HepG2 (cell line): ENCODE measurements around the gene KANSL1. TPM values are rescaled to one million over a fixed set of nuclear protein-coding genes. Genes with fewer than 3 reads are reported as not detected.

ENCODE experiments used
- ATAC-seq: fragments of 200-7000 bp; cut with Tn5 transposase; 3 replicates; pipeline ENCODE4 v1.9.1; 2020; ENCODE audit warnings: mild to moderate bottlenecking, moderate library complexity
- BruUV-seq: library from RNA; stranded (reverse); fragments of 400-500 nt; replicated peaks from 2 replicates; lab custom pipeline; 2021; lab: Mats Ljungman, UMichigan
- CTCF ChIA-PET: fragments of 300-600 bp; formaldehyde crosslinking; extraction: SDS; loops from one replicate; lab custom pipeline; 2021; ENCODE audit warnings: low total read pairs, inconsistent platforms, low intra/inter-chr PET ratio; lab: Yijun Ruan, JAX
- POLR2A ChIA-PET: fragments of 350-600 bp; sonication (Branson Sonifier 250); formaldehyde crosslinking; loops from one replicate; lab custom pipeline; 2020; ENCODE audit warnings: antibody characterized with exemption, inconsistent platforms; lab: Yijun Ruan, JAX
- DNase-seq: peaks from one replicate; pipeline ENCODE4 v3.0.0-alpha.2; 2015; ENCODE audit warnings: low spot score
- FAIRE-seq: peaks from 3 replicates; lab custom pipeline; 2011; peaks lifted over from hg19 to GRCh38; lab: Jason Lieb, UNC
- H2AFZ ChIP-seq: one replicate; pipeline ENCODE4 v1.6.1; 2011; ENCODE audit warnings: low read length, inconsistent platforms
- H3K27ac ChIP-seq: fragments of 300-600 bp; 3 replicates; pipeline ENCODE4 v1.8.0; 2011; ENCODE audit warnings: mixed run types, mild to moderate bottlenecking, mixed read lengths, low read length, inconsistent platforms; ENCODE audit not compliant: insufficient read depth; ENCODE audit errors: extremely low read length
- H3K27me3 ChIP-seq, 2 experiments: fragments of 200-600 bp in 1 of 2; 2 replicates in 1 of 2; 3 replicates in 1 of 2; pipeline versions ENCODE4 v1.6.0 to v1.8.0; 2011; ENCODE audit warnings: low read length in 2 of 2, mild to moderate bottlenecking in 2 of 2, moderate library complexity in 2 of 2, inconsistent platforms in 1 of 2; ENCODE audit not compliant: insufficient read depth in 2 of 2, control insufficient read depth in 1 of 2
- H3K36me3 ChIP-seq, 2 experiments: fragments of 200-600 bp in 1 of 2; replicated peaks in 1 of 2; 2 replicates in 1 of 2; 3 replicates in 1 of 2; pipeline versions ENCODE4 v1.5.1 to v1.8.0; 2011; ENCODE audit warnings: low read length in 2 of 2, inconsistent platforms in 1 of 2; ENCODE audit not compliant: insufficient read depth in 2 of 2, control insufficient read depth in 1 of 2
- H3K4me1 ChIP-seq: 2 replicates; pipeline ENCODE4 v1.5.1; 2012; ENCODE audit warnings: low read length, inconsistent platforms; ENCODE audit not compliant: insufficient read depth
- H3K4me2 ChIP-seq: 2 replicates; pipeline ENCODE4 v1.6.0; 2011; ENCODE audit warnings: low read depth, low read length, inconsistent platforms
- H3K4me3 ChIP-seq, 3 experiments: fragments of 200-600 bp in 1 of 3; sonication (generic), shearing (Covaris generic) in 1 of 3; replicated peaks in 1 of 3; 2 replicates each; pipeline ENCODE4 v1.5.1; 2011 to 2016; ENCODE audit warnings: low read length in 3 of 3, inconsistent platforms in 2 of 3, low read depth in 2 of 3, mild to moderate bottlenecking in 2 of 3, control low read depth in 1 of 3, mixed read lengths in 1 of 3; ENCODE audit not compliant: insufficient read depth in 1 of 3
- H3K79me2 ChIP-seq: one replicate; pipeline ENCODE4 v1.6.1; 2011; ENCODE audit warnings: low read length, inconsistent platforms; ENCODE audit not compliant: insufficient read depth
- H3K9ac ChIP-seq: 2 replicates; pipeline ENCODE4 v1.6.0; 2011; ENCODE audit warnings: mild to moderate bottlenecking, low read depth, low read length, inconsistent platforms; ENCODE audit not compliant: insufficient read depth
- H3K9me3 ChIP-seq: 2 replicates; pipeline ENCODE4 v1.5.1; 2012; ENCODE audit warnings: mild to moderate bottlenecking, low read length
- H4K20me1 ChIP-seq: 2 replicates; pipeline ENCODE4 v1.6.0; 2011; ENCODE audit warnings: inconsistent platforms, mild to moderate bottlenecking, low read length, moderate library complexity; ENCODE audit not compliant: insufficient read depth
- MBD4 ChIP-seq: IDR thresholded peaks from 2 replicates; pipeline ENCODE4 v1.6.1; 2012; ENCODE audit warnings: low read length, inconsistent platforms, borderline replicate concordance
- PHB2 ChIP-seq: fragments of 450-650 bp; IDR thresholded peaks from 2 replicates; pipeline ENCODE4 v1.6.1; 2018; ENCODE audit not compliant: partially characterized antibody
- RARA ChIP-seq: IDR thresholded peaks from 2 replicates; pipeline ENCODE4 v1.6.1; 2016; ENCODE audit warnings: missing genetic modification reagents, missing compliant biosample characterization
- TBX2 ChIP-seq: sonication (generic); formaldehyde crosslinking; IDR thresholded peaks from 2 replicates; pipeline ENCODE4 v1.5.0; 2020; ENCODE audit warnings: missing genetic modification reagents, mild to moderate bottlenecking, borderline replicate concordance
- TOE1 ChIP-seq: sonication (generic); formaldehyde crosslinking; IDR thresholded peaks from 2 replicates; pipeline ENCODE4 v1.4.0; 2020; ENCODE audit warnings: mild to moderate bottlenecking, missing genetic modification reagents
- TP53 ChIP-seq: sonication (generic); formaldehyde crosslinking; conservative IDR thresholded peaks from 2 replicates; pipeline ENCODE4 v1.4.0; 2020; ENCODE audit warnings: missing genetic modification reagents
- ZBTB20 ChIP-seq: sonication (generic); formaldehyde crosslinking; IDR thresholded peaks from 2 replicates; pipeline ENCODE4 v1.8.1; 2023; ENCODE audit warnings: missing genetic modification reagents, low read depth, mild to moderate bottlenecking, borderline replicate concordance
- ZNF253 ChIP-seq: sonication (generic); formaldehyde crosslinking; IDR thresholded peaks from 2 replicates; pipeline ENCODE4 v1.8.0; 2022; ENCODE audit warnings: mild to moderate bottlenecking, missing genetic modification reagents, borderline replicate concordance
- ZNF530 ChIP-seq: sonication (generic); formaldehyde crosslinking; IDR thresholded peaks from 2 replicates; pipeline ENCODE4 v1.5.0; 2020; ENCODE audit warnings: low read depth, mild to moderate bottlenecking, missing genetic modification reagents
- ZNF577 ChIP-seq: sonication (generic); formaldehyde crosslinking; IDR thresholded peaks from 2 replicates; pipeline ENCODE4 v1.4.0; 2020; ENCODE audit warnings: mild to moderate bottlenecking, low read depth, missing genetic modification reagents, borderline replicate concordance
- WGBS: methylation state at CpG from one replicate; pipeline ENCODE4 v1.1.6; 2017; ENCODE audit warnings: low lambda C conversion rate; 5-methylcytosine and 5-hydroxymethylcytosine counted together
- in situ Hi-C: cut with HindIII; loops from 2 replicates; pipeline ENCODE4 v1.10.0; 2017; ENCODE audit warnings: low pct_unique_long_range_greater_than_20kb; ENCODE audit not compliant: extremely low pct_ligation_motif_present
- intact Hi-C: fragments of 100-400 bp; cut with micrococcal nuclease; formaldehyde crosslinking; loops from one replicate; pipeline ENCODE4 v1.10.0; 2022; ENCODE audit not compliant: unreplicated experiment
- polyA plus RNA-seq, 8 experiments: library from polyadenylated mRNA; depleted of rRNA in 3 of 8; stranded (reverse) in 7 of 8; unstranded in 1 of 8; fragments of >200 nt; fragmentation: Illumina TruSeq in 4 of 8; extraction: Trizol in 4 of 8; gene quantifications; 2 replicates each; pipeline versions ENCODE4 v1.2.1 to v1.2.3, GENCODE V29; 2011 to 2016; ENCODE audit warnings: low read depth in 4 of 8, missing spikeins in 1 of 8, mixed read lengths in 1 of 8; ENCODE audit not compliant: insufficient read depth in 1 of 8
- total RNA-seq, 5 experiments: library from RNA; depleted of rRNA; stranded (reverse); fragments of >200 nt; fragmentation: Illumina TruSeq; extraction: Trizol; gene quantifications; 2 replicates each; pipeline ENCODE4 v1.2.3, GENCODE V29; 2016; ENCODE audit warnings: low read depth in 1 of 5
- TF ChIP-seq, protein P1 (sequence below): sonication (generic); formaldehyde crosslinking; IDR thresholded peaks from 2 replicates; pipeline ENCODE4 v1.5.0; 2020; ENCODE audit warnings: mild to moderate bottlenecking, missing genetic modification reagents, borderline replicate concordance
- TF ChIP-seq, protein P2 (sequence below): sonication (generic); IDR thresholded peaks from 2 replicates; pipeline ENCODE4 v1.6.1; 2016; ENCODE audit warnings: low read depth, borderline replicate concordance

Gene KANSL1
- total and polyA plus RNA-seq, 2 of the 13 experiments (the other 11 are each of a cell fraction or from before 2014, with no cell fraction given): 24.0 to 59.6 TPM

DNA sequence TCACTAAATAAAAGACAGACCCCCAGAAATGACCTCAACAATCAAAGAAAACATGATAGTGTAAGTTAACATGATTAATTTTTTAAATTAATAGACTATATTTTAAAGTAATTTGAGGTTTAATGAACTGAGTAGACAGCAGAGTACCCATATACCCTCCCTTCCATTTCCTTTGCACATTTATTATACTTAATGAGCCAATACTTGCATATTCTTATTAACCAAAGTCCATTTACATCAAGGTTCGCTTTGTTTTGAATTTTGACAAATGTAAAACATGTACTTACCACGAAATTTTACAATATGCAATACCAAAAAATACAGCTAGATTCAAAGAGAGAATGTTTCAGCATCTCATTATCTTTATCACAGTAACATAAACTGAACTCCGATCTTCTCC is 72.7 kb downstream of the KANSL1 start:
- peaks cover 47% of the 10 kb centered on the region for H3K4me1 ChIP-seq
- ATAC-seq: no peak
- H3K4me2 ChIP-seq: no peak overlapping the region
- FAIRE-seq: no peak
- in situ Hi-C loops (no loop called here), intact Hi-C loops (no loop called here)
- no peak overlapping the region for H3K9ac ChIP-seq
- H4K20me1 ChIP-seq: peaks cover 75% of the 10 kb centered on the region
- no peak overlapping the region for H3K4me3 ChIP-seq
- CTCF ChIA-PET: no interaction called here
- H3K27me3 ChIP-seq: no peaks in the 10 kb centered on the region
- H3K27ac ChIP-seq: no peak overlapping the region
- peaks cover 96% of the 10 kb centered on the region for H3K79me2 ChIP-seq
- POLR2A ChIA-PET: no interaction called here
- DNase-seq: no peak
- peaks cover 1 to 4% of the 10 kb centered on the region in 2 experiments; a peak in 2 of 5 replicates for H3K36me3 ChIP-seq
- 91% methylated on average over 3 of the region's 3 CpGs for WGBS
- no peak overlapping the region for H2AFZ ChIP-seq
- BruUV-seq: no TSS peak
- TF ChIP-seq TP53 (CRISPR knock-in tag) (no peak), PHB2 (no peak)
- no peaks in the 10 kb centered on the region for H3K9me3 ChIP-seq

DNA sequence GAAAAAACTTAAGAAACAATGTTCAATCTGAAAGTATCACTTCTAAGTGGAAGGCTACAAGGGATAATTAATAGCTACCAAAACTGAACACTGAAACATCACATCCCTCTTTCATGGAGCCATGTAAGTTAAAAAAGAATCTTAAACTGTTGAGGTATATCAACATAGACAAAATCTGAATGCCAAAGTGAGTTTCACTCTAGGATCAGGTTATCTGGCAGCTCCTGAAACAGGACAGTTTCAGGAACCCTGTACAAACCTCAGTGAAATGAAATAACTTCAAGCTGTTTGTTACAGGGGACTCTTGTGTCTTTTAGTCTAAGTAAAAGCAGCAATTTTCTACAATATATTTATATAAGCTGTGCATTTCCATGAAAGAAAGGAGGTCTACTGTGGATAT is 73.2 kb downstream of the KANSL1 start:
- ATAC-seq: no peak
- H4K20me1 ChIP-seq: peaks cover 75% of the 10 kb centered on the region
- H3K4me1 ChIP-seq: peaks cover 47% of the 10 kb centered on the region
- no peak for FAIRE-seq
- intact Hi-C loops: no loop called here
- TF ChIP-seq TOE1 (CRISPR knock-in tag) (no peak), TBX2 (no peak), MBD4 (no peak), ZNF577 (CRISPR knock-in tag) (no peak), ZNF253 (CRISPR knock-in tag) (no peak), ZBTB20 (CRISPR knock-in tag) (no peak), RARA (CRISPR knock-in tag) (no peak), ZNF530 (CRISPR knock-in tag) (no peak)
- TF ChIP-seq, protein P1, sequence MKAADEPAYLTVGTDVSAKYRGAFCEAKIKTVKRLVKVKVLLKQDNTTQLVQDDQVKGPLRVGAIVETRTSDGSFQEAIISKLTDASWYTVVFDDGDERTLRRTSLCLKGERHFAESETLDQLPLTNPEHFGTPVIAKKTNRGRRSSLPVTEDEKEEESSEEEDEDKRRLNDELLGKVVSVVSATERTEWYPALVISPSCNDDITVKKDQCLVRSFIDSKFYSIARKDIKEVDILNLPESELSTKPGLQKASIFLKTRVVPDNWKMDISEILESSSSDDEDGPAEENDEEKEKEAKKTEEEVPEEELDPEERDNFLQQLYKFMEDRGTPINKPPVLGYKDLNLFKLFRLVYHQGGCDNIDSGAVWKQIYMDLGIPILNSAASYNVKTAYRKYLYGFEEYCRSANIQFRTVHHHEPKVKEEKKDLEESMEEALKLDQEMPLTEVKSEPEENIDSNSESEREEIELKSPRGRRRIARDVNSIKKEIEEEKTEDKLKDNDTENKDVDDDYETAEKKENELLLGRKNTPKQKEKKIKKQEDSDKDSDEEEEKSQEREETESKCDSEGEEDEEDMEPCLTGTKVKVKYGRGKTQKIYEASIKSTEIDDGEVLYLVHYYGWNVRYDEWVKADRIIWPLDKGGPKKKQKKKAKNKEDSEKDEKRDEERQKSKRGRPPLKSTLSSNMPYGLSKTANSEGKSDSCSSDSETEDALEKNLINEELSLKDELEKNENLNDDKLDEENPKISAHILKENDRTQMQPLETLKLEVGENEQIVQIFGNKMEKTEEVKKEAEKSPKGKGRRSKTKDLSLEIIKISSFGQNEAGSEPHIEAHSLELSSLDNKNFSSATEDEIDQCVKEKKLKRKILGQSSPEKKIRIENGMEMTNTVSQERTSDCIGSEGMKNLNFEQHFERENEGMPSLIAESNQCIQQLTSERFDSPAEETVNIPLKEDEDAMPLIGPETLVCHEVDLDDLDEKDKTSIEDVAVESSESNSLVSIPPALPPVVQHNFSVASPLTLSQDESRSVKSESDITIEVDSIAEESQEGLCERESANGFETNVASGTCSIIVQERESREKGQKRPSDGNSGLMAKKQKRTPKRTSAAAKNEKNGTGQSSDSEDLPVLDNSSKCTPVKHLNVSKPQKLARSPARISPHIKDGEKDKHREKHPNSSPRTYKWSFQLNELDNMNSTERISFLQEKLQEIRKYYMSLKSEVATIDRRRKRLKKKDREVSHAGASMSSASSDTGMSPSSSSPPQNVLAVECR (CRISPR knock-in tag): no peak
- TF ChIP-seq, protein P2, sequence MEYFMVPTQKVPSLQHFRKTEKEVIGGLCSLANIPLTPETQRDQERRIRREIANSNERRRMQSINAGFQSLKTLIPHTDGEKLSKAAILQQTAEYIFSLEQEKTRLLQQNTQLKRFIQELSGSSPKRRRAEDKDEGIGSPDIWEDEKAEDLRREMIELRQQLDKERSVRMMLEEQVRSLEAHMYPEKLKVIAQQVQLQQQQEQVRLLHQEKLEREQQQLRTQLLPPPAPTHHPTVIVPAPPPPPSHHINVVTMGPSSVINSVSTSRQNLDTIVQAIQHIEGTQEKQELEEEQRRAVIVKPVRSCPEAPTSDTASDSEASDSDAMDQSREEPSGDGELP: no peak
- H3K4me2 ChIP-seq: no peak overlapping the region
- H3K27ac ChIP-seq: no peak overlapping the region
- DNase-seq: no peak
- ChIA-PET CTCF (no interaction called here), POLR2A (no interaction called here)
- H3K79me2 ChIP-seq: peaks cover 96% of the 10 kb centered on the region
- H3K27me3 ChIP-seq: no peaks in the 10 kb centered on the region
- BruUV-seq: no TSS peak
- in situ Hi-C loops: no loop called here
- H3K9me3 ChIP-seq: no peaks in the 10 kb centered on the region
- H3K9ac ChIP-seq: no peak overlapping the region
- H3K36me3 ChIP-seq: peaks cover 1 to 4% of the 10 kb centered on the region in 2 experiments; a peak in 2 of 5 replicates
- no peak overlapping the region for H3K4me3 ChIP-seq
- no peak overlapping the region for H2AFZ ChIP-seq
